H1 (cell line): ENCODE results near the gene PREX1. TPM values are rescaled to one million over a fixed set of nuclear protein-coding genes. Genes with fewer than 3 reads are reported as not detected.

ENCODE experiments used
- CTCF ChIA-PET: fragments of 300-600 bp; sonication (Branson Sonifier 250); formaldehyde crosslinking; loops from one replicate; lab custom pipeline; 2021; ENCODE audit not compliant: partially characterized antibody; lab: Charles Lee
- POLR2A ChIA-PET: fragments of 300-600 bp; sonication (Branson Sonifier 250); formaldehyde crosslinking; loops from one replicate; lab custom pipeline; 2021; ENCODE audit warnings: inconsistent platforms; ENCODE audit not compliant: partially characterized antibody; lab: Charles Lee
- DNase-seq, 2 experiments: peaks; one replicate each; pipeline versions ENCODE4 v3.0.0 to v3.0.0-alpha.2; 2010 to 2022; ENCODE audit warnings: low spot score in 2 of 2, low read depth in 1 of 2, mixed read lengths in 1 of 2
- FAIRE-seq: peaks from 2 replicates; lab custom pipeline; 2011; peaks lifted over from hg19 to GRCh38; lab: Jason Lieb, UNC
- H2AFZ ChIP-seq: 2 replicates; pipeline ENCODE4 v1.8.1; 2012; ENCODE audit warnings: low read length, inconsistent platforms
- H2AK5ac ChIP-seq: 2 replicates; pipeline ENCODE4 v1.6.1; 2013; ENCODE audit warnings: low read depth, low read length
- H2BK120ac ChIP-seq: replicated peaks from 2 replicates; pipeline ENCODE3; 2013; ENCODE audit warnings: low read depth, low read length, inconsistent platforms
- H2BK12ac ChIP-seq: 2 replicates; pipeline ENCODE4 v1.6.1; 2013; ENCODE audit warnings: low read depth, low read length
- H2BK15ac ChIP-seq: 2 replicates; pipeline ENCODE4 v1.6.1; 2013; ENCODE audit warnings: low read length
- H2BK20ac ChIP-seq: 2 replicates; pipeline ENCODE4 v1.6.1; 2013; ENCODE audit warnings: low read length
- H2BK5ac ChIP-seq: 2 replicates; pipeline ENCODE4 v1.6.1; 2013; ENCODE audit warnings: low read depth, low read length
- H3K14ac ChIP-seq: 2 replicates; pipeline ENCODE4 v1.6.1; 2013; ENCODE audit warnings: inconsistent platforms; ENCODE audit not compliant: insufficient read length
- H3K18ac ChIP-seq: 2 replicates; pipeline ENCODE4 v1.6.1; 2013; ENCODE audit warnings: low read length; ENCODE audit errors: extremely low read depth
- H3K23ac ChIP-seq: 2 replicates; pipeline ENCODE4 v1.6.1; 2013; ENCODE audit warnings: inconsistent platforms; ENCODE audit not compliant: insufficient read length
- H3K23me2 ChIP-seq: 2 replicates; pipeline ENCODE4 v1.6.1; 2013; ENCODE audit warnings: low read depth, low read length
- H3K27ac ChIP-seq: 2 replicates; pipeline ENCODE4 v1.6.1; 2011; ENCODE audit warnings: low read depth, low read length, inconsistent platforms
- H3K27me3 ChIP-seq, 4 experiments: replicated peaks in 1 of 4; 1 replicate in 1 of 4; 2 replicates in 3 of 4; pipeline versions ENCODE4 v1.6.1 to v1.8.1; 2011 to 2013; ENCODE audit warnings: low read length in 3 of 4, mild to moderate bottlenecking in 3 of 4, inconsistent platforms in 2 of 4, mixed read lengths in 2 of 4, moderate library complexity in 1 of 4; ENCODE audit not compliant: control insufficient read depth in 3 of 4, insufficient read depth in 3 of 4; ENCODE audit errors: extremely low read depth in 1 of 4
- H3K36me3 ChIP-seq, 4 experiments: 2 replicates each; pipeline versions ENCODE4 v1.6.1 to v1.8.1; 2011 to 2013; ENCODE audit warnings: mild to moderate bottlenecking in 4 of 4, low read length in 3 of 4, moderate library complexity in 2 of 4, control low read depth in 1 of 4, inconsistent platforms in 1 of 4; ENCODE audit not compliant: insufficient read depth in 4 of 4, control insufficient read depth in 2 of 4
- H3K4ac ChIP-seq: replicated peaks from 2 replicates; pipeline ENCODE3; 2013; ENCODE audit warnings: low read length, low read depth, mixed read lengths, inconsistent platforms; ENCODE audit not compliant: insufficient read length
- H3K4me1 ChIP-seq, 4 experiments: replicated peaks in 1 of 4; 1 replicate in 1 of 4; 2 replicates in 3 of 4; pipeline versions ENCODE4 v1.6.1 to v1.8.1; 2011 to 2013; ENCODE audit warnings: low read length in 3 of 4, inconsistent platforms in 2 of 4, mixed read lengths in 1 of 4; ENCODE audit not compliant: insufficient read depth in 4 of 4, control insufficient read depth in 3 of 4
- H3K4me2 ChIP-seq, 2 experiments: 2 replicates each; pipeline versions ENCODE4 v1.6.1 to v1.8.1; 2011 to 2013; ENCODE audit warnings: low read depth in 2 of 2, low read length in 2 of 2, control low read depth in 1 of 2, inconsistent platforms in 1 of 2, mild to moderate bottlenecking in 1 of 2; ENCODE audit not compliant: insufficient read depth in 1 of 2
- H3K4me3 ChIP-seq, 4 experiments: fragments of 200-600, 300-600 bp in 1 of 4; sonication (generic), shearing (Covaris generic), sonication (Bioruptor Twin) in 1 of 4; 2 replicates each; pipeline versions ENCODE4 v1.5.1 to v1.8.1; 2011 to 2016; ENCODE audit warnings: low read length in 4 of 4, low read depth in 3 of 4, control low read depth in 2 of 4, inconsistent platforms in 2 of 4, mild to moderate bottlenecking in 2 of 4, mixed read lengths in 1 of 4, moderate library complexity in 1 of 4; ENCODE audit not compliant: insufficient read depth in 2 of 4; ENCODE audit errors: extremely low read depth in 1 of 4
- H3K56ac ChIP-seq: replicated peaks from 2 replicates; pipeline ENCODE3; 2013; ENCODE audit warnings: low read depth, mild to moderate bottlenecking, mixed read lengths, low read length, inconsistent platforms; ENCODE audit not compliant: insufficient read length
- H3K79me1 ChIP-seq: 2 replicates; pipeline ENCODE4 v1.6.1; 2013; ENCODE audit warnings: low read depth, low read length, control low read depth
- H3K79me2 ChIP-seq, 2 experiments: 2 replicates each; pipeline versions ENCODE4 v1.6.1 to v1.8.1; 2012 to 2013; ENCODE audit warnings: low read length in 2 of 2, mild to moderate bottlenecking in 2 of 2, inconsistent platforms in 1 of 2; ENCODE audit not compliant: insufficient read depth in 2 of 2, control insufficient read depth in 1 of 2
- H3K9ac ChIP-seq, 4 experiments: replicated peaks in 1 of 4; 1 replicate in 1 of 4; 2 replicates in 3 of 4; pipeline versions ENCODE4 v1.6.1 to v1.8.1; 2011 to 2013; ENCODE audit warnings: low read depth in 3 of 4, low read length in 3 of 4, control low read depth in 2 of 4, mild to moderate bottlenecking in 2 of 4, moderate library complexity in 2 of 4, inconsistent platforms in 1 of 4; ENCODE audit errors: extremely low read depth in 1 of 4
- H3K9me3 ChIP-seq, 2 experiments: 2 replicates each; pipeline versions ENCODE4 v1.6.1 to v1.8.1; 2012 to 2013; ENCODE audit warnings: mild to moderate bottlenecking in 2 of 2, moderate library complexity in 2 of 2, control low read depth in 1 of 2, inconsistent platforms in 1 of 2, low read depth in 1 of 2, low read length in 1 of 2, mixed read lengths in 1 of 2; ENCODE audit not compliant: insufficient read depth in 2 of 2
- H4K20me1 ChIP-seq, 2 experiments: replicated peaks in 1 of 2; 2 replicates each; pipeline versions ENCODE3 to v1.8.1; 2011 to 2013; ENCODE audit warnings: inconsistent platforms in 2 of 2, low read length in 2 of 2, mild to moderate bottlenecking in 1 of 2; ENCODE audit not compliant: insufficient read depth in 2 of 2, control insufficient read depth in 1 of 2
- H4K5ac ChIP-seq: 2 replicates; pipeline ENCODE4 v1.6.1; 2013; ENCODE audit warnings: low read length, low read depth, mixed read lengths, inconsistent platforms; ENCODE audit not compliant: insufficient read length
- H4K8ac ChIP-seq: 2 replicates; pipeline ENCODE4 v1.8.0; 2013; ENCODE audit warnings: mild to moderate bottlenecking, moderate library complexity, low read length, inconsistent platforms; ENCODE audit not compliant: insufficient read depth; ENCODE audit errors: extremely low read depth
- H4K91ac ChIP-seq: replicated peaks from 2 replicates; pipeline ENCODE3; 2013; ENCODE audit warnings: low read length, mixed read lengths, inconsistent platforms; ENCODE audit not compliant: insufficient read length
- BCL11A ChIP-seq, 2 experiments: IDR thresholded peaks; one replicate each; pipeline ENCODE4 v1.6.1; 2011; ENCODE audit warnings: low read depth in 2 of 2, low read length in 2 of 2, mild to moderate bottlenecking in 2 of 2
- BRCA1 ChIP-seq: IDR thresholded peaks from 2 replicates; pipeline ENCODE4 v1.6.1; 2012; ENCODE audit warnings: low read depth, low read length, improper control_type of control experiment
- CBX5 ChIP-seq: fragments of 300-800, 300-1000 bp; sonication (generic); IDR thresholded peaks from 2 replicates; pipeline ENCODE4 v1.7.1; 2016; ENCODE audit warnings: antibody characterized with exemption, low read length, low read depth
- EP300 ChIP-seq, 2 experiments: IDR thresholded peaks; 1 replicate in 1 of 2; 2 replicates in 1 of 2; pipeline ENCODE4 v1.6.1; 2011 to 2012; ENCODE audit warnings: low read depth in 2 of 2, low read length in 2 of 2, mild to moderate bottlenecking in 2 of 2, borderline replicate concordance in 1 of 2, inconsistent platforms in 1 of 2, moderate library complexity in 1 of 2
- FOSL1 ChIP-seq: IDR thresholded peaks from 2 replicates; pipeline ENCODE4 v1.6.1; 2011; ENCODE audit warnings: mild to moderate bottlenecking, low read depth, low read length, moderate library complexity; ENCODE audit not compliant: insufficient read depth
- PHF8 ChIP-seq: fragments of 200-600 bp; sonication (generic); conservative IDR thresholded peaks from 2 replicates; pipeline ENCODE4 v1.7.1; 2012; ENCODE audit warnings: low read depth, mild to moderate bottlenecking, inconsistent platforms, low read length, moderate library complexity
- POLR2A ChIP-seq, 2 experiments: IDR thresholded peaks; 1 replicate in 1 of 2; 2 replicates in 1 of 2; pipeline ENCODE4 v1.6.1; 2011; ENCODE audit warnings: low read depth in 2 of 2, low read length in 2 of 2, mild to moderate bottlenecking in 2 of 2; ENCODE audit errors: control extremely low read depth in 1 of 2
- RFX5 ChIP-seq: IDR thresholded peaks from 2 replicates; pipeline ENCODE4 v1.6.1; 2011; ENCODE audit warnings: low read depth, low read length, improper control_type of control experiment, borderline replicate concordance
- RNF2 ChIP-seq: fragments of 200-900, 300-1000 bp; sonication (generic); IDR thresholded peaks from 2 replicates; pipeline ENCODE4 v1.7.1; 2016; ENCODE audit warnings: borderline replicate concordance, low read depth, mild to moderate bottlenecking, antibody characterized with exemption, low read length; ENCODE audit not compliant: poor library complexity, severe bottlenecking; ENCODE audit errors: missing control alignments
- RXRA ChIP-seq: IDR thresholded peaks from 2 replicates; pipeline ENCODE4 v1.6.1; 2011; ENCODE audit warnings: low read depth, mild to moderate bottlenecking, low read length, moderate library complexity; ENCODE audit not compliant: insufficient read depth
- SP2 ChIP-seq: IDR thresholded peaks from 2 replicates; pipeline ENCODE4 v1.6.1; 2012; ENCODE audit warnings: mild to moderate bottlenecking, low read length, inconsistent platforms
- SUZ12 ChIP-seq: fragments of 200-600 bp; sonication (generic); IDR thresholded peaks from 2 replicates; pipeline ENCODE4 v1.6.1; 2012; ENCODE audit warnings: mild to moderate bottlenecking, inconsistent platforms, low read length, moderate library complexity, mixed read lengths
- WGBS, 2 experiments: shearing (Covaris generic) in 1 of 2; methylation state at CpG; one replicate each; pipeline versions ENCODE4 v1.1.6 to v1.1.7; 2013 to 2015; ENCODE audit warnings: low lambda C conversion rate in 2 of 2, mixed read lengths in 2 of 2, inconsistent platforms in 1 of 2, low coverage in 1 of 2, missing lambda C conversion rate in 1 of 2; ENCODE audit not compliant: insufficient replicate concordance in 2 of 2, insufficient coverage in 1 of 2, insufficient read length in 1 of 2; ENCODE audit errors: extremely low coverage in 1 of 2, missing lambda C conversion rate in 1 of 2; 5-methylcytosine and 5-hydroxymethylcytosine counted together
- polyA plus RNA-seq, 7 experiments: library from polyadenylated mRNA; depleted of rRNA in 3 of 7; stranded (reverse) in 5 of 7; unstranded in 2 of 7; fragments of >200 nt in 5 of 7; fragments of 200-250 nt in 2 of 7; gene quantifications; 1 replicate in 5 of 7; 2 replicates in 1 of 7; 4 replicates in 1 of 7; pipeline versions ENCODE4 v1.2.1 to v1.2.3, GENCODE V29; 2011 to 2013; ENCODE audit warnings: missing spikeins in 2 of 7, mixed read lengths in 2 of 7
- total RNA-seq: library from RNA; stranded (reverse); fragmentation: NEBNext Ultra II Directional; extraction: Animal tissue kit (Norgen Biotek cat#: 25700); gene quantifications from 2 replicates; pipeline ENCODE4 v1.2.1, GENCODE V29; 2021
- TF ChIP-seq, protein P1 (sequence below): IDR thresholded peaks from 2 replicates; pipeline ENCODE4 v1.6.1; 2012; ENCODE audit warnings: inconsistent platforms
- TF ChIP-seq, protein P2 (sequence below): IDR thresholded peaks from 2 replicates; pipeline ENCODE4 v1.6.1; 2011; ENCODE audit warnings: low read depth, mild to moderate bottlenecking, low read length; ENCODE audit not compliant: insufficient read depth

Gene PREX1
- total and polyA plus RNA-seq, 2 of the 8 experiments (the other 6 are each of a cell fraction or from before 2014, with no cell fraction given) = 10.7 to 12.8 TPM

DNA sequence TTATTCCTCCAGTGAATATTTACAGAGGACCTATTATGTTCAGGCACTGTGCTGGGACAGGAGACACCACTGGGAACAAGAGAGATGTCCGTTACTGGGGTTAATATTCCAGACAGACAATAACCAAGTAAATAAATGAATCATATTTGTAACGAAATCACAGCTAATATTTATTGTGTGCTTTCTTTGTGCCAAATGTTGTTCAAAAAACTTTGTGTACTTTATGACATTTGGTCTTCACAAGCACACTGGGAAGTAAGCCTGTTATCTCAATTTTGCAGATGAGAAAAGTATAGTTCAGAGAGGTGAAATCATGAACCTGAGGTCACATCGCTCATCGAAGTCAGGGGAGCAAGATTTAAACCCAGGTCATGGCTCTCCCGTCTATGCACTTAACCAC, 36.5 kb upstream of the PREX1 start:
- ChIA-PET CTCF (no interaction called here), POLR2A (no interaction called here)
- Histone ChIP-seq H3K4me1 (no peaks in the 10 kb centered on the region), H2BK120ac (no peak overlapping the region), H3K4ac (no peak overlapping the region), H3K4me2 (no peak overlapping the region), H3K4me3 (no peak overlapping the region), H3K27me3 (no peaks in the 10 kb centered on the region), H3K36me3 (no peaks in the 10 kb centered on the region), H4K5ac (no peak overlapping the region), H4K91ac (no peak overlapping the region), H3K27ac (no peak overlapping the region), H4K8ac (no peak overlapping the region; the same call in none of the 2 replicates), H3K23me2 (no peaks in the 10 kb centered on the region), H2BK12ac (no peak overlapping the region), H2AFZ (no peak overlapping the region), H3K14ac (no peak overlapping the region), H3K79me2 (no peaks in the 10 kb centered on the region), H3K18ac (no peak overlapping the region), H2AK5ac (no peak overlapping the region), H3K23ac (no peak overlapping the region), H3K56ac (no peak overlapping the region), H2BK15ac (no peak overlapping the region), H3K9me3 (no peaks in the 10 kb centered on the region), H4K20me1 (no peaks in the 10 kb centered on the region), H2BK5ac (no peak overlapping the region), H3K79me1 (no peaks in the 10 kb centered on the region), H2BK20ac (no peak overlapping the region), H3K9ac (no peak overlapping the region)
- FAIRE-seq (no peak), DNase-seq (no peak)
- WGBS, 2 experiments = 85% methylated on average over 5 of the region's 5 CpGs; no CpG with 5 or more reads in 1 of the 2 experiments
- no peak for TF ChIP-seq CBX5
- no peak for TF ChIP-seq RNF2
- TF ChIP-seq BCL11A (IDR thresholded peaks at IDR 0.05; ENCODE audit: low read depth in 2 of 2, low read length in 2 of 2) = no peak
- TF ChIP-seq BRCA1 = no peak
- TF ChIP-seq, protein P1, sequence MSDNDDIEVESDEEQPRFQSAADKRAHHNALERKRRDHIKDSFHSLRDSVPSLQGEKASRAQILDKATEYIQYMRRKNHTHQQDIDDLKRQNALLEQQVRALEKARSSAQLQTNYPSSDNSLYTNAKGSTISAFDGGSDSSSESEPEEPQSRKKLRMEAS = no peak
- TF ChIP-seq PHF8 = no peak
- TF ChIP-seq SP2 = no peak
- TF ChIP-seq, protein P2, sequence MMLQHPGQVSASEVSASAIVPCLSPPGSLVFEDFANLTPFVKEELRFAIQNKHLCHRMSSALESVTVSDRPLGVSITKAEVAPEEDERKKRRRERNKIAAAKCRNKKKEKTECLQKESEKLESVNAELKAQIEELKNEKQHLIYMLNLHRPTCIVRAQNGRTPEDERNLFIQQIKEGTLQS = no peak
- TF ChIP-seq RFX5 = no peak
- no peak for TF ChIP-seq POLR2A (IDR thresholded peaks at IDR 0.05; ENCODE audit: control extremely low read depth in 1 of 2, low read depth in 2 of 2, low read length in 2 of 2)
- no peak for TF ChIP-seq FOSL1
- no peak for TF ChIP-seq SUZ12
- no peak for TF ChIP-seq RXRA
- no peak for TF ChIP-seq EP300 (IDR thresholded peaks at IDR 0.05; ENCODE audit: borderline replicate concordance in 1 of 2, low read depth in 2 of 2, low read length in 2 of 2)
